ENCODE results near the gene GCN1. TPM values are rescaled to one million over a fixed set of nuclear protein-coding genes. Genes with fewer than 3 reads are reported as not detected.

GCN1 gene
- total RNA-seq, 1 donor from 2014 or later = 155 TPM

DNA sequence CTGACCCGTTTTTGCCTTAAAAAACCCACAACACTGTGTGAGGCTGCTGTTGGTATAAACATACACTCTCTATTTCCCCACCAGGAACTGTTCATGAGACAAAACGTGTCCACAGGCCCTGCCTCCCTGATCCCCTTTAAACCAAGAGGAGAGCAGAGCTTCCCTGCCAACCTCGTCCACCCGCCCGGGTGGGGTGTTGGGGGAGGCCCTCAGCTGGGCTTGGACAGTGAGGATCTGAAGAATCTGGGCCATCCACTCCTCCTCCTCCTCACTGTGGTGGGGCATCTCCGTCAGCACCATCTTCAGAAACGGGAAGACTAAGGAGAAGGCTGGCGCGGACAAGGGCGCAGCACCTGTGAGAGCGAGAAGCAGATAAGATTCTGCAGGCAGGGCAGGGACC is 36.8 kb downstream of the GCN1 start:
- TF ChIP-seq, protein P1, sequence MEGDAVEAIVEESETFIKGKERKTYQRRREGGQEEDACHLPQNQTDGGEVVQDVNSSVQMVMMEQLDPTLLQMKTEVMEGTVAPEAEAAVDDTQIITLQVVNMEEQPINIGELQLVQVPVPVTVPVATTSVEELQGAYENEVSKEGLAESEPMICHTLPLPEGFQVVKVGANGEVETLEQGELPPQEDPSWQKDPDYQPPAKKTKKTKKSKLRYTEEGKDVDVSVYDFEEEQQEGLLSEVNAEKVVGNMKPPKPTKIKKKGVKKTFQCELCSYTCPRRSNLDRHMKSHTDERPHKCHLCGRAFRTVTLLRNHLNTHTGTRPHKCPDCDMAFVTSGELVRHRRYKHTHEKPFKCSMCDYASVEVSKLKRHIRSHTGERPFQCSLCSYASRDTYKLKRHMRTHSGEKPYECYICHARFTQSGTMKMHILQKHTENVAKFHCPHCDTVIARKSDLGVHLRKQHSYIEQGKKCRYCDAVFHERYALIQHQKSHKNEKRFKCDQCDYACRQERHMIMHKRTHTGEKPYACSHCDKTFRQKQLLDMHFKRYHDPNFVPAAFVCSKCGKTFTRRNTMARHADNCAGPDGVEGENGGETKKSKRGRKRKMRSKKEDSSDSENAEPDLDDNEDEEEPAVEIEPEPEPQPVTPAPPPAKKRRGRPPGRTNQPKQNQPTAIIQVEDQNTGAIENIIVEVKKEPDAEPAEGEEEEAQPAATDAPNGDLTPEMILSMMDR (IDR thresholded peaks at IDR 0.05) = no peak
- Mint-ChIP-seq H3K27me3 (no peaks in the 10 kb centered on the region), H3K9me3 (no peaks in the 10 kb centered on the region), H3K4me1 (no peaks in the 10 kb centered on the region), H3K4me3 (no peak overlapping the region), H3K27ac (no peak overlapping the region), H3K36me3 (ENCODE audit: low read depth) (peaks cover 93% of the 10 kb centered on the region)
- ChIA-PET POLR2A (no interaction called here), CTCF (no interaction called here)
- DNase-seq (no peak), ATAC-seq (ENCODE audit: low read depth) (no peak)
- intact Hi-C loops (cut with micrococcal nuclease) = no loop called here

DNA sequence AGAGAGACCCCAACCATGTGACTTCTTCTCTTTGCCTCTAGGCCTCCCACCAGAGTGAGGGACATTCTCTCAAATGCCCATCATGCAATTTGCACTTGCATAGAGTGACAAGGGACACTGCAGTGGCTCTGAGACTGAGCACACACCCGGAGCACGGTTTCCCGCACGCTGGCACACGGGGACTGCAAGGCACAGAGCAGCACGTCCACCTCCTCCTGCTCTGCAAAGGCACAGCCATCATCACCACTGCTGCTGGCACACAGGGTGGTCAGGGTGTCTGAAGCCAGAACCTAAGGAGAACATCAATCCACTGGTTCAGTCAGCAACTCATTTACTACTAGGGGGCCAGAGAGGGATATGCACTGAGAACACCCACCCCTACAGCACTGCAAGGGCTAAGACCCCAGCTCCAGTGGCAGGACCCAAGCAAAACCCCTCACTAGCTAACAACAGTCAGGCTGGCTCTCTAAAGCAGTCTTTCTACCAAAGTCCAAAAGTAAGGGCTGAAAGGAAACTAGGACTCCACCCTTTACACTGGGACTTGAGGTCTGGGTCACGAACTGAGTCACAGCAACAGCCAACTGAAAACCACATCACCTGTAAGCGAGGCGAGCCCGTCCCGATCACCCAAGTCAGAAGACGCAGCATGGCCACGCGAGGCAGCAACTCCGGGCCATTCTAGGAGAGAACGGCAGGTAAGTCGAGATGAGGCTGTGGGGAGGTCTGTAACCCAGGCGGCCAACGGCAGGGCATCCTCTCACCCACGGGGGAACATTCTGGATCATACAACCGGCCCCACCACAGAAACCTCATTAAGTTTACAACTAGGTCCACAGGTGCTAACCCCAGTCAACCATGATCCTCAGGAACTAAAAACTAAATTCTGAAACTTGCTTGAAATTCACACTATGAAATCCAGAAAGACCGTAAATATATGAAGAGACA is 37.9 kb downstream of the GCN1 start:
- no peak for ATAC-seq (ENCODE audit: low read depth)
- no peaks in the 10 kb centered on the region for H3K27me3 Mint-ChIP-seq
- H3K27ac Mint-ChIP-seq = no peak overlapping the region
- no peaks in the 10 kb centered on the region for H3K4me1 Mint-ChIP-seq
- H3K36me3 Mint-ChIP-seq (ENCODE audit: low read depth) = peaks cover 88% of the 10 kb centered on the region
- DNase-seq = no peak
- TF ChIP-seq, protein P1 (IDR thresholded peaks at IDR 0.05) = no peak
- no peaks in the 10 kb centered on the region for H3K9me3 Mint-ChIP-seq
- intact Hi-C loops (cut with micrococcal nuclease) = no loop called here
- H3K4me3 Mint-ChIP-seq = no peak overlapping the region
- CTCF ChIA-PET = no interaction called here
- POLR2A ChIA-PET = no interaction called here

DNA sequence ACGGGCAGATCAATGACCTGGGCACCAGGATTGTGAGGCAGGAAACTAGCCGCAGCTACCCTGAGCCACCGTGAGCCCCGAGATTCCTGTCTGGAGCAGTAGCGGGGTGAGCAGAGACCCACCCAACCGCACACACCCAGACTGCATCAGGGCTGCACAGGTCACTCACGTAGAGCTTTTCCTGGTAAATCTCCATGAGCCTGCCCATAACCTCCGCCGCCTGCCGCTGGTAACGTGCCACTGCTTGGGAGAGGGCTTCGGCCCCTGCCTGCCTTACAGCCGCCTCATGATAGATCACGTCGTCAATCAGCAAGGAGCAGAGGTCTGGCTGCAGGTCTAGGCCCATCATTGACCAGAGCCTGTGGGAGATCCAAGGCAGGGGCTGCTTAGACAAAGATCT is 39.4 kb downstream of the GCN1 start:
- ChIA-PET POLR2A (no interaction called here), CTCF (no interaction called here)
- no peaks in the 10 kb centered on the region for H3K9me3 Mint-ChIP-seq
- no peaks in the 10 kb centered on the region for H3K4me1 Mint-ChIP-seq
- no peak for DNase-seq
- no peak overlapping the region for H3K4me3 Mint-ChIP-seq
- intact Hi-C loops (cut with micrococcal nuclease) = no loop called here
- TF ChIP-seq, protein P1 (IDR thresholded peaks at IDR 0.05) = no peak
- H3K27me3 Mint-ChIP-seq = no peaks in the 10 kb centered on the region
- H3K36me3 Mint-ChIP-seq (ENCODE audit: low read depth) = peaks cover 86% of the 10 kb centered on the region
- no peak overlapping the region for H3K27ac Mint-ChIP-seq
- ATAC-seq (ENCODE audit: low read depth) = no peak

DNA sequence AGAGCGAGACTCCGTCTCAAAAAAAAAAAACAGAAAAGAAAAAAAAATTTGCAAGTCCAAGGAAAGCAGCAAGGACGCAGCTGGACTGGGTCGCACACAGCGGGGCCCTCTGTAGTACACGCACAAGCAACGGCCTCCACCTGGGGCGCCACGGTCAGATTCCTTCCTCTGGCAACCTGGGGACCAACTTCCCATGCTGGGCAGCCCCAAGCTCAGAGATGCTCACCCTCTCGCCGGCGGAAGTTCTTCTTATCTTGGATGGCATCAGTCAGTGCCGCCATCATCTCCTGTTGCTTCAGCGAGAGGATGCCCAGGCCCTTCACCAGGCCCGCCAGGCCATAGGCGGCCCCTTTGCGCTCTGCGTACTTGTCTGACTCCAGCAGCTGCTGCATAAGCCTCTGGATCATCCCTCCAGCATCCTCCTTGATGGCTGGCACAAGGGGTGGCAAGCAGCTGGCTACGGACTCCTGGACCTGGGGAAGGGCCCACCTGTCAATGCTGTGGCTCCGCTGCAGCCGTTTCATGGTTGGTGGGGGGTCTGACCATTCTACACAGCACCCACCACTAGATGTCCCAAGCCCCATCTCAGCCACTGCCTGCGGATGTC is 43.5 kb downstream of the GCN1 start:
- intact Hi-C loops (cut with micrococcal nuclease) = no loop called here
- TF ChIP-seq, protein P1 (IDR thresholded peaks at IDR 0.05) = no peak
- Mint-ChIP-seq H3K4me1 (no peaks in the 10 kb centered on the region), H3K27me3 (no peaks in the 10 kb centered on the region), H3K4me3 (no peak overlapping the region), H3K9me3 (no peaks in the 10 kb centered on the region), H3K27ac (no peak overlapping the region), H3K36me3 (ENCODE audit: low read depth) (peaks cover 82% of the 10 kb centered on the region)
- ATAC-seq (ENCODE audit: low read depth) = no peak
- CTCF ChIA-PET = no interaction called here
- DNase-seq = no peak
- POLR2A ChIA-PET = interaction anchor here (0.5 to 0.7 kb wide), 3 partner anchors 16 to 137 kb away, joined by 3 to 10 read pairs (median 4); no protein-coding TSS in a partner anchor

DNA sequence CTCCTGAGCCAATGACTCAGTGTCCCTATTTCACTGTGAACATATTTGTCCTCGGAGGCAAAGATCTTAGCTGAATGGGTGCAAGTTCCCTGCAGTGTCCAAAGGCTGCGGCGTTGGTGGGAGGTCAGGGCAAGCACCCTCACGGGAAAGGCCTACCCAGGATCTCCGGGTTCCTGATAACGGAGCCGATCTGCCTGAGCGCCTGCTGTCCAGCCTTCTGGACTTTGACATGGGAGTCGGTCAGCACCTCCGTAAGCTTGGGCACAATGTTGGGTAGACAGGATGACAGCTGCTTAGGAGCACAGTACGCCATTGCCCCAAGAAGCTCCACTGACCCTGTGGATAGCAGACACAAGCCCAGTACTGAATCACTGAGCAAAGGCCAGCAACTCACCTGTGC is 46.5 kb downstream of the GCN1 start:
- Mint-ChIP-seq H3K4me3 (no peak overlapping the region), H3K4me1 (no peaks in the 10 kb centered on the region), H3K27ac (no peak overlapping the region), H3K36me3 (ENCODE audit: low read depth) (peaks cover 84% of the 10 kb centered on the region), H3K27me3 (no peaks in the 10 kb centered on the region), H3K9me3 (no peaks in the 10 kb centered on the region)
- no peak for ATAC-seq (ENCODE audit: low read depth)
- ChIA-PET CTCF (no interaction called here), POLR2A (no interaction called here)
- intact Hi-C loops (cut with micrococcal nuclease) = no loop called here
- TF ChIP-seq, protein P1 (IDR thresholded peaks at IDR 0.05) = no peak
- DNase-seq = no peak
